Measurements from ENCODE around the gene TBX15. TPM values are rescaled to one million over a fixed set of nuclear protein-coding genes. Genes with fewer than 3 reads are reported as not detected.
"Not testable (repeated sequence)": the region's sequence is repeated elsewhere in the genome, so short reads cannot be mapped to it uniquely, and the experiment has no call there.

Gene TBX15
- polyA plus RNA-seq, 3 donors = 0.16 to 2.0 (median 0.79) TPM

DNA sequence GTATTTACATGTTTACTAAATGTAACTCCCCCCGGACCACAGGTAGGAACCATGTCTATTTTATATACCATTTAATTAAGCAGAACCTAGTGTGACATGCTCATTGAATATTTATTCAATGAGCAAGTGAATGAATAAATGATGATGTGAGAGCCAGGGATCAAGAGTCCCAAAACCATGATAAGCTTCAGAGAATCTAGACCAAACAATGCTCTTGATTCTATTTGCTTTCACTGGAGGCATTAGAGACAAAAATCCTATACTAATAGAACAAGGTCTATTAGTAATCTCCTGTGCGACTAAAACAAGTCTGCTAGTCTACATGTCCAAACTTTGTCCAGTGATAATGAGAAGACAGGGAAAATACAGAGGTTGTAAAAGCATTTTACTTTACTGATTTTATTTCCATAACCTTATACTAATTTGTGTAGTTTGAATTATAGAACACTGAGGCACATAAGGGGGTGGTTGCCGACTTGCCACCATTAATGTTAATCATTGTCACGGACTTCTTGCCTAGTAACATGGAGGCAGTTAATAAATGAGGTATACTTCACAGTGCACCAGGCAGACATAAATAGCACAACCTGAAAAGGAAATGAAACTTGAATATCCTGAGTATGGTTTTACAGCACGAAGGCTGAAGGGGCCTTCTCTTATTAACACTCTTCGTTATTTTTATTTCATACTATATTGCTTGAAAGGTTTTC lies 69.8 kb downstream of the TBX15 start:
- 75 to 88% (median 80%) methylated on average over 6 of the region's 6 CpGs for WGBS, 3 donors
- no peak overlapping the region for H3K27ac ChIP-seq (ENCODE audit: low read depth, low read length)

DNA sequence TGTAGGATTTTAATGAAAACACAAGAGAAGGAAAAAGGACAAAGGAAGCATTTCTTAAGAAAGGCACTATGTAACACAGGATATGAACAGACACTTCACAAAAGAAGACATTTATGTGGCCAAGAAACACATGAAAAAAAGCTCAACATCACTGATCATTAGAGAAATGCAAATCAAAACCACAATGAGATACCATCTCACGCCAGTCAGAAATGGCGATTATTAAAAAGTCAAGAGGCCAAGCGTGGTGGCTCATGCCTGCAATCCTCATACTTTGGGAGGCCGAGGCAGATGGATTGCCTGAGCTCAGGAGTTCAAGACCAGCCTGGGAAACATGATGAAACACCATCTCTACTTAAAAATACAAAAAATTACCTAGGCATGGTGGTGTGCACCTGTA lies 71.8 kb downstream of the TBX15 start:
- 83 to 89% (median 87%) methylated on average over 4 of the region's 4 CpGs for WGBS, 3 donors
- H3K27ac ChIP-seq (ENCODE audit: low read depth, low read length) = not testable (repeated sequence)

DNA sequence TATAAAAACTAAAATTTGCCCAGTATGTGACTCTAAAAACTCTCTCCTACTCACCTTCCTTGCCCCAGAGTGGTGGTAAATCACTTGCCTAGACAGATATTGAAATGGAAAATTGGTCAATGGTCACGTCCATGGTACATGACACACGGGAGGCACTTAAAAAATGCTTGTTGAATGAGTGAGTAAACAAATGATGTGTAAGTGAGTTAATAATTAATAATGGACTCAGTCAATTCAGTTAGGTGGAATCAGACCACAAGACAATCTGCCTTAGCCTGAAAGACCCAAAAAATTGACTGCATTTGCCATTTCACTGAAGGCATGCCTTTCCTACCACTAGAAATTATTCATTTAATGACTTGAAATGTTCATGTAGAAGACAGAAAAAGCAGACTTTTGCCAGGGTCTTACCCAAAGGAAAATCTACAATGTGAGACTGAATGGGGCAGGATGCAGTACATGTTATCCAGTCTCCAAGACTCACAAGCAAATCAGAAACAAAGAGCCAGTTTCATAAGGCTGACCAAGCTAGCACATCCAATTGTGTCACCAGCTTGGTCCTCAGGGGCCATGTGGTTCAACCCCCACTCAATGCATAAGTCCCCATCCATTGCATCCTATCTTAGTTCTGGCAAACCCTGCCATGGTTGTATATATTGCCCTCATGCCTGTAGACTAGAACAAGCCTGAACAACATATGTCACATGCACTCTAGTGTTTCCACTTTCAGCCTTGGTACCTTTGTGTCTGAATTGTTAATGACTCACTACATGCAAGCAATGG lies 73.6 kb downstream of the TBX15 start:
- no peak overlapping the region for H3K27ac ChIP-seq (ENCODE audit: low read depth, low read length)
- 21 to 61% (median 60%) methylated on average over 2 of the region's 2 CpGs for WGBS, 3 donors

DNA sequence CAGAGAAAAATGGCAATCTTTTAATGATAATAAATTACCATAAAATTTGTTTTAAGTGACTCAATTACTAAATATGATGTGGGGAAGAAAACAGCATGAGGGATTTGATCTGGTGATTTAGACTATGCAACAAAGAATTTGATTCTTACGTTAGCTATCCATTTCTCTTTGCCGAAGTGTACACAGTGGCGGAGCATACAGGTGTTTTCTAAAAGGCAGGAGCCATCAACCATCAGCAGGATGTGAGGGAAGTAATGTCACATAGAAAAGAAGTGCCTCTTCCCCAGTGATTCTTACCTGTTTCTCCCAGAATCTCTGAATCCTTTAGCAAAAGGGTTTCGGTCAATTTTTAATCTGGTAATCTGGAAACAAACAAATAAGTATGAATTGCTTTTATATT lies 74.3 kb downstream of the TBX15 start:
- 79 to 92% (median 90%) methylated on average over 4 of the region's 4 CpGs for WGBS, 3 donors
- no peak overlapping the region for H3K27ac ChIP-seq (ENCODE audit: low read depth, low read length)

DNA sequence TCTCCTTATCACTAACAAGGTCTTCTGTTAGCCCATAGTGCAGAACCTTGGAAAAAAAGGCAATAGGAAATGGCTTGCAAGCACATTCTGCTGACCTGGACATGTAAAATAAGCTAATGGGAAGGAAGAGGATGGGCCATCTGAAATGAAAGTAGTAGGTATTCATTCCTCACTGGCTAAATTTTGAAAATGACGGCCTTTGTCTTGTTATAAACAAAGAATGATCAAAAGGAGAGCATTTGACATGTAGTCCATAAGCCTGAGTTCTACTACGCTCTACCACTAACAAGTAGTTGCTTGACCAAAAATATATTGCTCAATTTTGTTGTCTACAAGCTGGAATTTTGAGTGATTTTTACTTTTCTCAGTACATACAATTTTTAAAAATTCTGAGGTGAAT lies 75.6 kb downstream of the TBX15 start:
- H3K27ac ChIP-seq (ENCODE audit: low read depth, low read length) = no peak overlapping the region
- WGBS, 3 donors = 80 to 84% (median 81%) methylated on average over 2 of the region's 2 CpGs

DNA sequence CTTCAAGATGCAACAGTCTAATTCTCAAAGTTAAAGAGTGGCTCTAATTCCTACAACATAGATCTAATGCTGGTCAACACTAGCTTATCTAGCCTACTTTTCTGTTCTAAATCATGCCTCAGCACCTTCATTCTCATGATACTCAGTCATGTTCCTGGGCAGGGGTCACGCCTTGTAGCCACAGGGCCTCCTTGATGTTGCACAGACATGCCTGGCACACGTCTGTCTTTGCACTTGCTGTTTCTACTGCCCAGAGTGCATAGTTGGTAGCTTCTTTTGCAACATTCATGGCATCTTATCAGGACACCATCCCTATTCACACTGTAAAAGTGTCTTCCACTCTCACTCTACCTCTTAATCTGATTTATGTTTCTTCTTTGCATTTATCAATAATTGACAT lies 76.6 kb downstream of the TBX15 start:
- 63 to 70% (median 69%) methylated on average over 2 of the region's 2 CpGs for WGBS, 3 donors

DNA sequence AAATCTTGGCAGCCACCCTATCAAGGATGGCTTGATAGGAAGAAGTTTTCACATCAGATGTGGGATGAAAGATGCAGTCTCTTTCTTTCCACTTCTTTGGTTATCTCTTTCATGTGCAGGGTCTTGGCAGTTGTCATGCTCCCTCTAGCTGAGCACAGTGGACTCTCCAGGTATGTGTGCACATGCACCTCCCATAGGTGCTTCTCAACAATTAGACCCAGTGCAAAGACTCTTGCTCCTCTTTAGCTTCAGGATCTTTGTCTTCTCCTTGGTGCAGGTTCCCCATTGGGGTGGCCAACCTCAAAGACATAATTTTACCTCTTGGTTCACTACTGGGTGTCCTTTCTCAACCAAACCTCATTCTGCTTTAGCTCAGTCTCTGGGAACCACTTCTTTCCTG lies 80.7 kb downstream of the TBX15 start:
- no peak overlapping the region for H3K27ac ChIP-seq (ENCODE audit: low read depth, low read length)

More for the DNA sequence above, 76.6 kb downstream of the TBX15 start:
- no peak overlapping the region for H3K27ac ChIP-seq (ENCODE audit: low read depth, low read length)

DNA sequence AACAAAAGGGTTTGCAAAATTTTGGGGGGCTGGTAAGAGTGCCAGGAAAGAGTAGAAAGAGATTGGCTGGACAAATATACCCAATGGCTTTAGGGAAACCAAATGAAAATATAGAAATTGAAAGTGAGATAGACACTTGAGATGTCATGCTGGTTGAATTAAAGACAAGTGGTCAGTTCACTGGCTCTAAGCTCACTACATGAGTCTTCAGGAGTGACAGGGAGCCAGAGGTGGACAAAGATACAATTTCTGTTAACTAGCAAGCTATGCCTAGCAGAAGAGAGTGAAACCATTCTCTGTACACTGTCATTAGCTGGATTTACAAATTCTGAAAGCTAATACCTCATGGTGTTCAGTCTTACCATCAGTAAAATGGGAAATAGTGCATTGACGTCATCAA lies 82.5 kb downstream of the TBX15 start:
- H3K27ac ChIP-seq (ENCODE audit: low read depth, low read length) = no peak overlapping the region
- 80 to 88% (median 80%) methylated on average over 1 of the region's 1 CpG for WGBS, 3 donors

DNA sequence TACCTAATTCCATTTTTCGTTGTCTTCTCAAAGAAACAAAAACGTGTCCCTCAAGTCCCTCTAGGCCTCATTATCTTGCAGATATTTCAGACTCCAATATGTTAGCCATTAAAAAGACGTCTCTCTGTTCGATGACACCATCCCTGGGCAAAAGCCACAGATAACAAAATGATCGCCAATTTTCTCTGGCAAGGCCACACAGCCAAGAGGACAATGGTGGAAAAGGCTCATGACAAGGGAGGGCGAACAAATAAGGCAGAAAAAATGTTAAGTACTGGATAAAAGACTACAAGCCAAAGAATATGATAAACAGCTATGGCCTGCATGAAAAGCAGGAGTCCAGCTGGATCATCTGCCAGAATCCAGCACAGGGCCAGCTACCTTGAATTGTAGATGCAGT lies 82.9 kb downstream of the TBX15 start:
- no peak overlapping the region for H3K27ac ChIP-seq (ENCODE audit: low read depth, low read length)
- 60 to 64% (median 61%) methylated on average over 6 of the region's 6 CpGs for WGBS, 3 donors

DNA sequence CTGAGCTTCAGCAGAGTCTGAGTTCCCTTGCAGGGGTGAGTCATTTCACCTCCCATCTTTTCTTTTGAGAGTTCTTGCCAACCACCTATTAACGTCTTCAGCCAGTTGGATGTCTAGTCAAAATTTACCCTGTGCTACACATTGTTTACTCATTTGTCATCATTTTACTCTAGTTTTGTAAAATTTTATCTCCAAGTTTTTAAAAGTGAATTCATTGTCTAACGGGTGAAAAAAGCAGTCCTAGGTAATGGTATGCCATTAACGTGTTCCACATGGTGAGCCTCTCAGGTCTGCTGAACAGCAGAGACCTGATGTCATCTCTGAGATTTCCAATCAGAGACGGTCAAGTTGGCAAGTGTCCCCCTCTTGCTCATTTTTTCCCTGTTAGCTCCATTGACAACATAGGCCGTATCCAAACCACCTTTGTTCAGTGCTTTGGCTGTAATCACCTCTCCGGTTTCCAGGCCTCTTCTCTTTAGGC lies 85.4 kb downstream of the TBX15 start:
- 72 to 81% (median 79%) methylated on average over 6 of the region's 6 CpGs for WGBS, 3 donors
- H3K27ac ChIP-seq (ENCODE audit: low read depth, low read length) = no peak overlapping the region

DNA sequence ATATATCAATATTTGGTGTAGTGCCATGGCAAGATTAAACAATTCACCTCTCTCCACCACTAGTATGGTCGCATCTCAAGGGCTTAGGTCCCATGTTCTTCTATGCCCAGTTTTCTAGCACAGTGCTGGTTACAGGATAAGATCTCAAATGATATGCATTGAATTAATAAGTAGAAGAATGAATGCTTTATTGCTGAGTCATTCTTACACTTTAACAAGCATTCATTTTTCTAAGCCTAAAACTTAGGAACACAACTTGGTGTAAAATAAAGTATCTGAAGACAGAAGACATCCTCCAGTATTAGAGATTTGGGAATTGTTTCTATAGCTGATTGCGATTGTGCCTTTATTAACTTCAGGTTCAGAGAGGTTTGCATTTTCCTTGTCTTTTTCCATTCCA lies 85.8 kb downstream of the TBX15 start:
- 90 to 96% (median 90%) methylated on average over 2 of the region's 2 CpGs for WGBS, 3 donors
- H3K27ac ChIP-seq (ENCODE audit: low read depth, low read length) = no peak overlapping the region

DNA sequence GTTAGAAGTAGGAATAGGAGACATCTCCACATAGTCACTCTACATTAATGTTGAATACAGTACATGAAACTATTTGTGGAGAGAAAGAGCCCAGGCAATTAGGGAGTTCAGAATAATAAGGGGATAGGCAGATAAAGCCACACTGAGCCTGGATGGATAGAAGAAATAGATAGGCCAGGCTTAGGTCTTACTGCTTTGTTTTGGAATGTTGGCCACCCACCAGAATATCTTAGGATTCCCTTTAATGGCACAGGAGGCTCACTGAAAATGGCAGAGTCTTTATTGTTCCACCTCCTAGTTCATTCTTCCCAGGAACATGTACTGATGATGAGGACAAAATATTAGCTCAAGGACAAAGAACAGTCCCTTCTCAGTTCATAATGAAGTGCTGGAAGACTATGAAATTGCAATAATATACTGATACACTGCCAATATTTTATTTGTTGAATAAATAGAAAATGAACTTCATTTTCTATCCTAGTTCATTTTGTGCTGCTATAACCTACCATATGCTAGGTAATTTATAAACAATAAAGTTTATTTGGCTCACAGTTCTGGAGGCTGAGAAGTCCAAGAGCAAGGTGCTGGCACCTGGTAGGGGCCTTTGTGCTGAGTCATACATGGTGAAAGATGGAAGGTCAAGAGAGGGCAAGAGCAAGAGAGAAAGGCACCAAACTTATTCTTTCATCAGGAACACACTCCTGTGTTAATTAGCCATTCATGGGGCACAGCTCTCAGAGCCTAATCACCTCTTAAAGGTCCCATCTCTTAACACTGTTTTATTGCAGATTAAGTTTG lies 87.3 kb downstream of the TBX15 start:
- no peak overlapping the region for H3K27ac ChIP-seq (ENCODE audit: low read depth, low read length)

DNA sequence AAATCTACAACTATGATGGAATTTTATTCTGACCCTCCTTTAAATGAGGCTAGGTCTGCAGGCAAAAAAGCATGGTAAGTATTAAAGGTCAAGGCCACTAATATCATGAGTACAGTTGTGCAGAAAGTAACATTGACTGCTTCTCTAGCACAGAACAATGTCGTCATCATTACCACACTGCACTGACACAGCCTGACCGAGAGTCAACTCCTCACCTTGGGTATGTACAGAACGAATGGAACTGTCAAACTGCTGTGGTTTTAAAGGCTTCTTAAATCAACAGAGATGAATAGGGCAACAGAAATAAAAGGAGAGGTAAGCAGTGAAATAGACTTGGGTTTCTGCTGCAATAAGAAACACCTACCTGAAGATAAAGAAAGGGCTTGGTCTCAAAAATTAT lies 88.8 kb downstream of the TBX15 start:
- no peak overlapping the region for H3K27ac ChIP-seq (ENCODE audit: low read depth, low read length)
- WGBS, 3 donors = 41 to 60% (median 57%) methylated on average over 3 of the region's 3 CpGs

DNA sequence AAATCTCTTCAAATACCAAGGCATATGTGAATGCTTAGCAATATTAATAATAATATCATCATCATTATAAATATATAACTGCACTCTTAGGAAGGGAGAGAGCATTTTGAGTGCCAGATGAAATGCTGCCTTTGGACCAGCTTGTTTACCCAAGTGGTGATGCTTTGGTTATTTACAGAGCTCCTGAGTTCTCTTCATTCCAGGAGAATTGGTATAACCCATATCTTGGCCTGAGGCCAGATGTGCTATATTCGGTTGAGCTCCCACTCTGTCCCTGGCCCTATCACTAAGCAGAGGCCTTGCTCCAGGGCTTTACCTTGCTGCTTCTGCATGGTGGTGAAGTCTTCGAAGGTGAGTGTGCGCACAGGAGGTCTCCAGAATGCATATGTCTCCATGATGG lies 89.4 kb downstream of the TBX15 start:
- 84 to 91% (median 85%) methylated on average over 3 of the region's 3 CpGs for WGBS, 3 donors
- H3K27ac ChIP-seq (ENCODE audit: low read depth, low read length) = no peak overlapping the region

DNA sequence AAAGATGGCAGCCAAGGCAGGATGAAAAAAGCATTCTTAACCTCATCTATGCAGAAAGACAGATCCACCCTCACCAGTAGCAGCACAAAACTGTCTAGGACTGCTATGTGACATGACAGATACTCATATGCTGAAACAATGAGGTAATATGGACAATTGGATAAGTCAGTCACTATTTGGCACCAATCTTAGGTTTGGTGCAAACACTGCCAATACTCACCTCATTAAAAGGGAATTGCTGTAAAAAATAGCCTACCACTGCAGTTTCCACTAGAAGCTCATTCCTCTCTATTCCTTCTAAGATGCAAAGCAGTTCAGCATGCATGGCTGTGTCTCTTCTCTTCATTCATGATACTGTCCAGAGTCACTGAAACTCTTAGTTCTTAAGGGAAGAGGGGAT lies 91.7 kb downstream of the TBX15 start:
- H3K27ac ChIP-seq (ENCODE audit: low read depth, low read length) = no peak overlapping the region

DNA sequence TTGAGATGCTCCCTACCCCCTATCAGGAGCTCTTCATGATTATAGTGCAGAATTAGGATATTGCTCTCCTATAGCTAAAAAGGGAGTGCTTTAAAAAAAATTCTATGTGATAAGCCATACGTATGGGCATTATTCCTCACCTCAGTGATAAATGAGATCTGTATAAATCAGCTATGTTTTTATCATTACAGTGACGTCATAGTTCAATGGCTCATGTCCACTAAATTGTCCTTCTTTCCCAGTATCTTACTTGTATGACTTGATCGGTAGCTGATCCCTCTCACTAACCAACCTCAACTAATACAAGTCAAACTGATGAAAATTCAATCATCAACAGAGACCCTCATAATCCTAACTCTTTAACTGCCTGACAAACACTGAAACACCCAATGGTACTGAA lies 93.3 kb downstream of the TBX15 start:
- WGBS, 3 donors = 70 to 79% (median 78%) methylated on average over 3 of the region's 3 CpGs
- no peak overlapping the region for H3K27ac ChIP-seq (ENCODE audit: low read depth, low read length)

DNA sequence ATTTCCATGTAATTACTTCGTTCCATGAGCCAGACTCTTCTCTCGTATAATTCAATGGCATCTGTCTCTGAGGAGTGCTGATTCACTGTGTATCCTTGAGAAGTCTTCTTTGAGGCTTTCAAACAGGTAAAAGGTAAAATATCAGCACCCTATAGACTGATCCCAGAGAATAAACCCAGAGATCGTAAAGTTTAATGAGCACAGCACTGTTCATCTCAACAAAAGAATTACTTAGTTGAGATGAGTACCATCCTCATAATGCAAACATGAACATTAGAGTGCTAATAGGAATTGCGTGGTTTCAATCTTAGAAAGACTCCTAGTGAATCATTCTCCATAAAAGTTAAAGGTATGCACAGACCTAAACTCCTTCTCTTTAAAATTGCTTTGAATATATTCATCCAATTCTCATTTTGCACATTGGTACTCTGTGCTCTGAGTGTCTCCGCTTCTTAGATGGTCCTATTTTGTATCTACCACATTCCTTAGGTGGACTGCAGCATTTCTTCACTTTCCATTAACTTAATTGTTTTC lies 97.2 kb downstream of the TBX15 start:
- H3K27ac ChIP-seq (ENCODE audit: low read depth, low read length) = no peak overlapping the region
- WGBS, 3 donors = 78 to 85% (median 84%) methylated on average over 5 of the region's 5 CpGs

DNA sequence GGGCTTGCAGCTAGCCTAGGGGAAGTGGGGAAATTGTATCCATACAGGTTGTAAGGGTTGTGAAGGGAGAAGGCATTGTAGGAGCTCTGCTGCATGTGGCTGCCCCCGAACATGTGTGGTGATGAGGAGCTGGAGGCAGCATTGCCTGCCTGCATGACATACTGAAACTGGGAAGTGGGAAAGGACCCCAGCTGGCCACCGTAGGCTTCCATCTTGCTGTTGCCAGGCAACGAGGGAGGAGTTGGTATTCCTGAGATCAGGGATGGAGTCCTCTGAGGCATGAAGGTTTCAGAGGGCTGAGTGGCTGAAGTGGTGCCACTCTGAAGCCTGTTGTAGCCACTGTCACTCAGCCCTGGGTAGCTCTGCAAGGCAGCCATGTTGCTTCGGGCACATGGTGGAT lies 103.2 kb downstream of the TBX15 start:
- WGBS, 3 donors = 81 to 88% (median 87%) methylated on average over 4 of the region's 4 CpGs

DNA sequence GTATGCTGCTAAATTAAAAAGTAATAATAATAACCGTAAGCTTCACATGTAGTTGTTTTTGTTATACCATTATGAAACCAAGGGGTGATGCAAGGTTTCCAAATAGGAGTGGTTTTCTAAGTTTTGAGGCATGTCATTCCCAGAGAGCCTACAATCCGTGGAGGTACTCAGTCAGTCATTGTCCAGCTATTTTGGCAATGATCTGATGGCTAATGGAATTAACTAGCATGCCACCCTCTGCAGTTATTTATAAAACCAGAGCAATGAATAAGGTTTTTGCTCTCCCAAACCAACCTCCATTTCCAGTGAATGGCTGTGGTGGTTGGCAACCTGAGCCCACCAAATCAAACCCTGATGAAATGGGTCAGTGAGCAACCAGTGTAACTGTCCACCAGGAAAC lies 106.4 kb downstream of the TBX15 start:
- 74 to 82% (median 78%) methylated on average over 2 of the region's 2 CpGs for WGBS, 3 donors
- no peak overlapping the region for H3K27ac ChIP-seq (ENCODE audit: low read depth, low read length)

More for the DNA sequence above, 103.2 kb downstream of the TBX15 start:
- H3K27ac ChIP-seq (ENCODE audit: low read depth, low read length) = no peak overlapping the region
